GM21528 (cell line): Measurements from ENCODE around the gene ADAMTS16.

Experiments
- ATAC-seq: cut with Tn5 transposase; IDR thresholded peaks from one replicate; pipeline ENCODE4 v1.9.1; 2021; ENCODE audit warnings: mild to moderate bottlenecking, moderate library complexity; ENCODE audit not compliant: unreplicated experiment, low FRiP score

Gene ADAMTS16

DNA sequence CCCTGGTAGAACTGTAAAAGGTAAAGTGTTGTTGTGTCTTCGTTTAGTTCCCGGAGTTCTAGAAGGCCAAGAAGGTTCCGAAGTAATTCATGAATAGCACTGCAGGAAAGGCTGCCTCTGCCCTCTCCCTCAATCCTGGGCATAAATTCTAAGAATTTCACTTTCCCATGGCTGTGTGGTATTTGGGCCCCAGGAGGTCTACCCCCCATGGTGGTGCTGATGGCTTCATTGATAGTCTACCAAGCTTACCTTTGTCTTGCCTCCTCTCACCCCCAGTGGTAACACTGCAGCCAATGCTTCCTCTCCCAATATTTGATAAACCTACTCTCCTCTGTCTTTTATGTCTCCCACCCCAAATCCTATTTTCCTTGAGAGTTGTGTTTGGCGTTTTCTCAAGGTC, 39.5 kb downstream of the ADAMTS16 start:
- no peak for ATAC-seq

DNA sequence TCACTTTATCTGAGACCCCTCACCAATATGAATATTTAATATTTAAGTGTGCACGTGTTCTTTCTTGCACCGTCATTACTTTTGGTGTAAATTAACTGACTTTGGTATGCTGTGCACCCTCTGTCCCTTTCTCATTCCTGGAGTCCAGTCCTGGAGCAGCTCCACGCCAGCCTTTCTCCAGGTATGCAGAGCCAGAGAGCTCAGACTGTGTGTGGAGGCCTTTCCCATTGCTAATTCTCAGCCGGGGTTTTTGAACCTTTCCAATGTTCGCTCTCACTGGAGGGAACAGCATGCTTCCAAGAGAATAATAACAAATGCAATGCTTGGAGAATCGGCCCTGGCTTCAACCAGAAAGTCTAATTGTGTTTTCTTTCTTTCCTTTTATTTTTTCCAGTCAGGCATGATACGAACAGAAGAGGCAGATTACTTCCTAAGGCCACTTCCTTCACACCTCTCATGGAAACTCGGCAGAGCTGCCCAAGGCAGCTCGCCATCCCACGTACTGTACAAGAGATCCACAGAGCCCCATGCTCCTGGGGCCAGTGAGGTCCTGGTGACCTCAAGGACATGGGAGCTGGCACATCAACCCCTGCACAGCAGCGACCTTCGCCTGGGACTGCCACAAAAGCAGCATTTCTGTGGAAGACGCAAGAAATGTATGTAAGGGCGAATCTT, 41.7 kb downstream of the ADAMTS16 start:
- no peak for ATAC-seq

DNA sequence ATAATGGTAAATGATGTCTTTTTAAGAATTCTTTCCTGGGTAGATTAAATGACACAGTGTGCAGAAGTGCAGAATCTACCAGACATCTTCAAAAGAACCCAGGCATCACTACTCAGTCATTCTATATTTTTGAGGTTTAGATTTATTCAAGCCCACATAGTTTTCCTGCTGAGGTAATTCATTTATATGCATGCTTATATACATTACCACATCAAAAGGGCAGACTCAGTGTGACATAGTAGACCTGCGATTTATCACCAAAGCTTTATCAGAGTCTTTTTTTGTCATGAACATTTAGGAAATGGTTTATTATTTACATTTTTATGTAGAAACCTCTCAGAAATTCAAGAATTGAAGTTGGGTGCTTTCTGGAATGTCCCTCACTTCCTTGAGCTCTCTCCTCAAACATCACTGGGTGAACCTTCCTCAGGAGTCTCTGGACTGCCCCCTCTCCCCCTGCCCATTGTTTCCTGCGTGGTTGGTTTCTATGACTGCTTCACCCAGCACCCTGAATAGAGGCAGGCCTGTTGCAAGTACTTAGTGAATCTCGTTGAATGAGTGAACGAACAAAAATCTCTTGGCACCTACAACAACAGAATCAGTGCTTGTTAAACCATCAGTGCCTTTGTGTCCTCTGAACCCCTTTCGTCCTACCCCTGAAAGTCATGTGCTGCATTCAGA, 42.5 kb downstream of the ADAMTS16 start:
- ATAC-seq = no peak

DNA sequence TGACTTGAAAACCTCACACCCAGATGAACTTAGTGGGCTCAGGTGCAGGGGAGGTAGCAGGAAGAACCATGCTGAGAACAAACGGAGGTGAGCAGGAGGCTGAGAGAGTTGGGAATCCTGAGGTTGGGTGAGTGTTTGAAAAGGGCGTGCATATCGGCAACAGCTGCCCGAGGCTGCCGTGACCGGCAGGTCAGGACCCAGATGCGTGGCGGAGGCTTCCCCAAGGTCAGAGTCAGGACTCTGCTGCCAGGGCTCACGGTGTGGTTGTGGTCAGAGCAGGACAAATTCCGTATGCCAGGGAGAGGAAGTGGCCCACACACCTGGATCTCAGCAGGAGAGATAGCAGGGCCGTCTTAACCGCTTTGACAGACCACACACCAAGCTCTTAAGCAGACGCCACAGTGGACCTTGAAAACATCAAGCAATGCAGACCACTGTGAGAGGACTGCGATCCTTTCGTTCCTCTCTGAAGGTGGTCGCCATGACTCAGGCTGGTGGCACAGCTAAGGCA, 43.1 kb downstream of the ADAMTS16 start:
- ATAC-seq = no peak

DNA sequence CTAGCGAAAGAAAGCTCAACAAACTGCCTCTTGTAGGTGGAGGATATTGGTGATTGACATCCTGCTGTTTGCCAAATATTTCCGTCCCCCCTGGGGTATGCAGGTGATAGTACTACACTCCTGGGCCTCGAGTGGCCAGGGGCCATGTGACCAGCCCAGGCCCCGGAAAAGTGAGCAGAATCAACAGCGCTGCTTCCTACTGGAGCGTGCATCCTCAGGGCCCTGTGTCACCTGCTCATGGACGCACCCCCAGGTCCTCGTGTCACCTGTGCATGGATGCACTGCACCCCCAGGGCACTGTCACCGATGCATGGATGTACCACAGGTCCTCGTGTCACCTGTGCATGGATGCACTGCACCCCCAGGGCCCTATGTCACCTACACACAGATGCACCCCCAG, 43.8 kb downstream of the ADAMTS16 start:
- no peak for ATAC-seq

DNA sequence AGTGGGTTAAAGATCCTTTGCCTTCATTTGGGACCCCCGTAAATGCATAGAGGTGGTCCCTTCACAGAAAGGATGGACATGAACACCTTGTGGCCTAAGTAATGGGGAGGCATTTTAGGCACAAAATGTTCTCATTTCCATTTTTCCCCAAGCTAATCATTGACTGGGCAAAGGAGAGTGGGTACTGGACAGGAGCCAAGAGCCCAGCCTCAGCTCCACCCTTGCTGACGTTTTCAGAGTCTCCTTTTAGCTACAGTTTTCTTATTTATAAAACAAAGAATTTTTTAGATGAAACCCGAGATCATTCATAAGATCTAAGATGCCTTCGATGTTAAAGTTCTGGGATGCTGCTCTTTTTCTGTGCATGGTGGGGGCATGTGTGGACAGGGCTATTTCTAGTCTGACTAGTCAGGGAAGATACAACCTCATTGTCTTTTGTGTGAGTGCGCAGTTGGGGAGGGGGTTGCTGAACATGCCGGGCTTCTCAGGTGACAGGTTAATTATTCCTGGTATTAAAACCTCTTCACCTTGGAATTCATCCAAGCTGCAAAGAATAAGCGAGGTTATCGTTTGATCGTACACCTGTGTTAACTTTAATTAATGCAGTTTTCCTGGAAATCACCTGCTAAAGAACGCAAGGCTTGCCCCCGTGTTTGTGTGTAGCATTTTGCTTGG, 48.4 kb downstream of the ADAMTS16 start:
- no peak for ATAC-seq

DNA sequence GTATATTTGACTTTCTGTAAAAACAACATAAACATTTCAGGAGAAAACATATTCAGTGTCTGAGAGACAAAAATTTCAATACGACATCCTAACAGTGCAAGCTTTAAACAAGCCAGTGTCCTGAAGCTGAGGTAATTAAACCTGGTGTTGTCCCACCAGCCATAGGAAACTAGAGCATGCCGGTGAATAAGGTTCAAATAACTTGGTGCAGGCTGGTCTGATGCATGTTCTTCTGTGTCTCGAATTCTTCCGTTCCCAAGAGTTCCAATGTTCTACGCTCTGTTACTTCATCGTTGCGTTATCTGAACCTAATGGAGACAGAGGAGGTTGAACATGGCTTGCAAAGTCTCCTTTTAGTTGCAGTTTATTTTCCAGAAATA, 48.9 kb downstream of the ADAMTS16 start:
- ATAC-seq = no peak

DNA sequence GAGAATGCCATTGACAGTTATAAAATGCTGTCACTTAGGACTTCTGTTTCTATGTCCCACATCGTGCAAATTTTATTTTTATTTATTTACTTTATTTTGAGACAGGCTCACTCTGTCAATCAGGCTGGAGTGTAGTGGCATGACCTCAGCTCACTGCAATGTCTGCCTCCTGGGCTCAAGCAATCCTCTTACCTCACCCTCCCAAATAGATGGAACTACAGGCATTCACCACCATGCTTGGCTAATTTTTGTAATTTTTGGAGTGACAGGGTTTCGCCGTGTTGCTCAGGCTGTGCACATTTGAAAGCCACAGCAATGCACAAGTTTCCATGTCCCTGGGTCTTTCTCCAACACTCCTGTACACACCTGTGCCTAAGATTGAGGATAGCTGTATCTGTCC, 51.8 kb downstream of the ADAMTS16 start:
- no peak for ATAC-seq

DNA sequence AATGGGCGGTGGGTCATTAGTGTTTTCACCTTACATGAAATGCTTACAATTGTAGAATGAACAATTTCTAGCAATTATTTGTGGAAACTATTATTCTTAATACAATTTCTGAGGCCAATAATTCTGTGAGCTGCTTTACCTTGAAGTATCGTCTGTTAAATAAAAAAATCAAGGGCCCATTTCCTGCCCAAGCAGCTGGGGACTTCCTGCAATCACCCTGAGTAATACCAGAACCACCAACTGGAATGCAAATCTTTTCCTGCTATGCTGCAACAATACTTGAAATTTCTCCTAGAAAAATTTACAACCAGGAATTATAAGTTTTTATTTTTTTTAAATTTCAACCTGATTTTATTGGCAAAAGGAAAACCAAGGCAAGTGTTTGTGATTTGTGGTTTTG, 52.6 kb downstream of the ADAMTS16 start:
- no peak for ATAC-seq

DNA sequence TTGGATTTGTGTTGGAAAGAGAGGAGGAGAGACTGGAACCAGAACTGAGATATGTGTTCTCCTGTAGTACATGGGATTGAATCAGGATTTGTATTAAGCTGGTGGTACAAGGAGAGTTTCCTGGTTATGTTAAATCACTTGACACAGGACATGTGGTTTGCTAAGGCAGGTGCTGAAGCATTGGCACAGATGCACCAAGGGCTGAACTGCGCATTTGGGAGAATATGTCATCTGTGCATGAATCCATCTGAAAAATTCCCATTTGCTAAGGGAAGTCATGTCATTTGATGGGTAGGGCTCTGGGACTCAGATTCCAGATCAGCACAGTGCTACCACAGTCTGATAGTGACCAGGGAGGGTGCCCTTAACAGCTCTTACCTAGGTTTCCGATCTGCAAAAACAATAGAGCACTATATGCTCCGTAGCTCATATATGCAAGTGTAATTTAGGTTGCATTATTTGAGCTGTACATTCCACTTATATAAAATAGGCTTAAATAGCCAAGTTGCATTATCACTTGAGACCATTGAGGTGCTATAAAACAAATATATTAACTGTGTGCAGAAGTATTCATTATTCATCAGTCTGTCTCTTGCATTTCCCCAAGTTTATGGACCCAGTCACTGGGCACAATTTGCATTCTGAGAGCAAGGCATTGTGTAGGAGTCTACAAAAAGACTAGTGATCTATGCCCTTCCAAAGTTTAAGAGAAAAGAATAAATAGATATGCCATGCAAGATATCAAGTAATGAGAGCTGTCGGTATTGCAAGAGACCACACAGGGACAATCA, 55.2 kb downstream of the ADAMTS16 start:
- ATAC-seq = no peak

DNA sequence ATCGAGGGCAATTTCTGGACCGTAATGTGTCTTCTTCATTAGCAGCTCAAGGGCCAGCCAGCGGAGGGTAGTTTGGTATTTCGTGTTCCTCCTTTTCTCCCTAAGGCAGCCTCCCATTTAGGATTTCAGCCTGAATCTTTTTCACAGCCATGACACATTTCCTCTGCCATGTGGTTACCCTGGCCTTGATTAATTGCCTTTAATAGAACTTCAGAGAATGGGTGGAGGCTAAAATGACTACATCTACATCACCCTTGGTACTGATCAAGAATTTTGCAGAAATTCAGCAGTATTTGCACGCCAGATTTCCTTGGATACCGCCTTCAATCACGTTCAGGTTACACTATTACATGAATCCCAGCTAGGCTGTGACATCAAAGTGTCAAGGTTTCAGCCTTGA, 58.0 kb downstream of the ADAMTS16 start:
- no peak for ATAC-seq

DNA sequence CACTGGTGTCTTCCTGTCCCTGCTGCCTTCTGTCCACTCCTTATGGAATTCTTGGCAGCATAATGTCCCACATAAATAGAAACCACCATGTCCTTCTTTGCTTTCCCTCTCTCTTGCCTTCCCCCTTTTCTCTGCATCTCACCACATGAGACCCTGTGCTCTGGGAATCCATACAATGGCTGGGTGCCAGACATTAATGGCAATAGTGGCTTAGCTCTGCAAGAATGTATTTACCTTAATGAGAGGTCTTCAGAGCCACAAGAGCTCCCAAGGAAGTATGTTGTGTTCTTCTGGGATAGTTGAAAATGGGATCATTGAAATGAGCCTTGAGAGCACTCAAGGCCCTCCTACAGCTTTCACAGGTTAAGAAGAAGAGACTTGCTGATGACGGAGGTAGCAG, 58.7 kb downstream of the ADAMTS16 start:
- ATAC-seq = no peak

DNA sequence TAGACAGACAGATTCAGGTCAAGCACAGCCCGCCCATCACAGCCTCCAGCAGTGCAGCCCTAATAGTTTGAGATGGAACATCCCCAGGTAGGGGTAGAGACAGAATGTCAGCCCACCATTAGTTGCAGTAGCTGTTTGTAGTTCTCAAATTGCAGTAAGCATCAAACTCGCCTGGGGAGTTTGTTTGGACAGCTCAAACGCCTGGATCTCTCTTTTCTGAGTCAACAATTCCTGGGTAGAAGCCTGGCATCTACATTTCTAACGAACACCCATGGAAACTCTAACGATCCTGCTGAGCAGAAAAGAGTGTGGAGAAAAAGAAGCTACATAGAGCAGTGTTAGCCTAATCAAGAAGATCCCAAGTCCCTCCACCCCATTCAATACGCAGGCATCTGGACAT, 59.4 kb downstream of the ADAMTS16 start:
- no peak for ATAC-seq

DNA sequence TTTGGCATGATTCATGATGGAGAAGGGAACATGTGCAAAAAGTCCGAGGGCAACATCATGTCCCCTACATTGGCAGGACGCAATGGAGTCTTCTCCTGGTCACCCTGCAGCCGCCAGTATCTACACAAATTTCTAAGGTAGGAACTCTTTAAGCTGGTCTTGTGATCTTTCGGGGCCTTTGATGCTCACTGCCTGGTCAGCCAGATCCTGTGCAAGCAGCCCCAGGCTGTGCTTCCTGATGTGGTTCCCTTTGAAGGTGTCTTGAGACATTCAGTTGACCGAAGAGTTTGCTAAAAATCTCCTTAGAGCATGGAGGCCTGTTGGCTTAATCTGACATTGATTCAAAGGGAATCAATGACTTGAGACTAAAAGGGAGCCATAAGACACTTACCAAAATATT, 60.0 kb downstream of the ADAMTS16 start:
- no peak for ATAC-seq

DNA sequence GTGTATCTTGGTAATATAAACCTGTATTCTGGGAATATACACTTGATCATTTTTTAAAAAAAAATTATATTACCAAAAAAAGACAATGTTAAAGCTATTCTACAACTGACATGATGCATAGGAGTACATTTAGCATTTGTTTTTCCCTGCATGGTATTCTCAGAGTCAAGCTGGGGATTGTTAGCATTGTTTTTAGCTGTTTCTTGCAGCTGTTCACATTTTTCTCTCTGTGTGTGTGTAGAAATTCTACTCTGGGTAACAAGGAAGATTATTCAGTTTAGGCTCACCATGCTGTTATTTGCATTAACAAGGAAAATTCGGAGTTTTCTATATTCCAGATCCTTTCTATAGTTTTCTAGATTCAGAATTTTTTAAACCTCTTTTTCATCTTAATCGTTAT, 62.2 kb downstream of the ADAMTS16 start:
- no peak for ATAC-seq

DNA sequence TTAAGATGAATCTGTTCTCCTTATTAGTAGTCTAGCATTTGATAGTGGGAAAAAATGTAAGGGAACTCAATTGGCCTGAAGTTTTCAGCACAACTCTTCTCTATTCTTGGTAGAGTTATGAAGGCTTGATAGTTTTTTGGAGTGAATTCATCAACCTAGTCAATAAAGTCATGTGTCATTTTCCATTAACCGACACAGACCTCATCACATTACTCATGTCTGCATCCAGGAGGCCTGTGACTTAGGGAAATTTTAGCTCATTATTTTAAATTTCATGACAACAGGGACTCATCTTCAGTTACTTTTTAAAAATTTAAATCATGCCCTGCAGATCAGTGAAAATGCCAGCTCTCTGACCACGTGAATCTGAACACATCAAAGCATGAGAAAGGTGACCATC, 63.3 kb downstream of the ADAMTS16 start:
- ATAC-seq = no peak

DNA sequence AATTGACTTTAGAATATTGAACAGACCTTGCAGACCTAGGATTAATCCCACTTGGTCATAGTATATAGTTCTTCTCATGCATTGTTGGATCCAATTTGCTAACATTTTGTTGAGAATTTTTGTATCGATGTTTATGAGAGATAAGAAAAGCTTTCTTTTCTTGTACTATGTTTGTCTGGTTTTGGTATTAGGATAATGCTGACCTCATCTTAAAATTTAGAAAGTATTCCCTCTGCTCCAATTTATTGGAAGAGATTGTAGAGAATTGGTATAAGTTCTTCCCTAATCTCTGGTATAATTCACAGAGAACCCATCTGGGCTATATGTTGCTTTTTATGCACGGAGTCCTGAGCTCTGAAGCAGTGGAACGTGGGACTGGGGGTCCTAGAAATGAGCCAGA, 67.7 kb downstream of the ADAMTS16 start:
- no peak for ATAC-seq

DNA sequence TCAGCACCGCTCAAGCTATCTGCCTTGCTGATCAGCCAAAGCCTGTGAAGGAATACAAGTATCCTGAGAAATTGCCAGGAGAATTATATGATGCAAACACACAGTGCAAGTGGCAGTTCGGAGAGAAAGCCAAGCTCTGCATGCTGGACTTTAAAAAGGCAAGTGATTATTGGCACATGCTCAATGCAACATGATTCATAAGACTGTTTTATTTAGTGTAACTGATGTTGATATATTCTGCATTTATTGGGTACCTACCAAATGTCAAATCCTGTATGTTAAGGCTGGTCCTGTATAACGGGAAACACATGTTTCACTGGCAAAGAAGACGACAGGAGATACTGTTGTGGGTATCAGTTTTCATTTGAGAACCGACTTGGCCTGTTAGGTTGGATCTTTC, 69.0 kb downstream of the ADAMTS16 start:
- ATAC-seq = no peak

DNA sequence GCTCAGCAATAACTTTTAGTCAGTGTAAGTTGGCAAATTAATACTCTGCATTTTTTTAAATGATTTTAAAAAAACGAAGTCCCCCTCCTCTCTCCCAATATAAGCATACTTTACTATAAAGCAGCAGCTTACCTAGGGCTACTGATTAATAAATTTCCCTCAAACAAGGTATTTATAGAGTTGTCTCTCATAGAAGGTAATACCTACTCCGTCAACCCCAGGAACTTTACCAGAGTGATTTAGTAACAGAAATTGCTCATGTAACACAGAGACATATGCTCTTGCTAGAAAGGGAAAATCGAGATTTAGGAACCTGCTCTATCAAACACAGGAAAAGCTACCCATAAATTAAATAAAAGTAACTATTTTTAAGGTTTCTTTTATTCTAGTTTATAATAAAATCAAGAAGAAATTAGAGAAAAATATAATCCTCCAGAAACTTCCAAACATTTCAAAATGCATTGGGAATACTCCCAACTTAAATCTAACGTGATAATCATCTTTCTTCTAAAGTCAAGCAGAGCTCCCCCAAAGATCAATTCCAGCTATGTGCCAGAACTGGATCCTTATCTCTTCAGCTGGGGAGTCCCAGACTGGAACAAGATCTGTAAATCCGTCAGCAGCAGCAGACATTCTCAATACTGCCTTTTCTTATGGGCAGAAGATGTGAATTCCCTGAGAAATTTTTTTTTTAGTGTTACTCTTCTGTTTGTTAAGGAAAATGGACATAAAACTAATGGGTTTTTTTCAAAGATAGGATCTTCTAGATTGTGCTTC, 69.6 kb downstream of the ADAMTS16 start:
- ATAC-seq = no peak

DNA sequence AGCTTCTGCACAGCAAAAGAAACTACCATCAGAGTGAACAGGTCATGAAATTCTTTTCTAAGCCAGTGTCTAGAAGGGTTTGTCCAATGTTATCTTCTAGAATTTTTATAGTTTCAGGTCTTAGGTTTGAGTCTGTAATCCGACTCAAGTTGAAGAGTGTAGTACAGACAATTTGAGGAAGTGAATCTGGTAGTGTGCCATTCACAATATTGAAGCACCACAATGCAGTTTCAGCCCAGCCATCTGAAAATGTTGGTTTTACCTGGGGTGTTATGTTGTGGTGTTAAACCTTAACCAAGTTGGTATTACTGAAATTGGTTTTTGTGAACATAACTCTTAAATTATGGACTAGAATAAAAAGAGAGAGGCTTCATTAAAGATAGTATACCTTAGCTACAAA, 77.2 kb downstream of the ADAMTS16 start:
- peak; percentile 60 for ATAC-seq
